Uterus (tissue), 2 donors: ENCODE measurements around the gene ENDOD1.

ENCODE experiments used
- POLR2A ChIP-seq, 2 donors: fragments of 450-650 bp; IDR thresholded peaks; one replicate each; pipeline ENCODE4 v1.6.1; 2016; ENCODE audit warnings: antibody characterized with exemption in 2 of 2, mild to moderate bottlenecking in 1 of 2, moderate library complexity in 1 of 2
- TF ChIP-seq, protein P1 (sequence below), 4 experiments: fragments of 200-600 bp in 2 of 4; fragments of 450-650 bp in 2 of 4; sonication (generic) in 2 of 4; IDR thresholded peaks; one replicate each; pipeline ENCODE4 v1.5.1; 2016 to 2019; ENCODE audit warnings: antibody characterized with exemption in 4 of 4, mild to moderate bottlenecking in 2 of 4, moderate library complexity in 1 of 4

GRCh38 chr11:95082576-95083001 lies 7.1 kb upstream of the ENDOD1 start:
- TF ChIP-seq, protein P1, sequence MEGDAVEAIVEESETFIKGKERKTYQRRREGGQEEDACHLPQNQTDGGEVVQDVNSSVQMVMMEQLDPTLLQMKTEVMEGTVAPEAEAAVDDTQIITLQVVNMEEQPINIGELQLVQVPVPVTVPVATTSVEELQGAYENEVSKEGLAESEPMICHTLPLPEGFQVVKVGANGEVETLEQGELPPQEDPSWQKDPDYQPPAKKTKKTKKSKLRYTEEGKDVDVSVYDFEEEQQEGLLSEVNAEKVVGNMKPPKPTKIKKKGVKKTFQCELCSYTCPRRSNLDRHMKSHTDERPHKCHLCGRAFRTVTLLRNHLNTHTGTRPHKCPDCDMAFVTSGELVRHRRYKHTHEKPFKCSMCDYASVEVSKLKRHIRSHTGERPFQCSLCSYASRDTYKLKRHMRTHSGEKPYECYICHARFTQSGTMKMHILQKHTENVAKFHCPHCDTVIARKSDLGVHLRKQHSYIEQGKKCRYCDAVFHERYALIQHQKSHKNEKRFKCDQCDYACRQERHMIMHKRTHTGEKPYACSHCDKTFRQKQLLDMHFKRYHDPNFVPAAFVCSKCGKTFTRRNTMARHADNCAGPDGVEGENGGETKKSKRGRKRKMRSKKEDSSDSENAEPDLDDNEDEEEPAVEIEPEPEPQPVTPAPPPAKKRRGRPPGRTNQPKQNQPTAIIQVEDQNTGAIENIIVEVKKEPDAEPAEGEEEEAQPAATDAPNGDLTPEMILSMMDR (IDR thresholded peaks at IDR 0.05), result no peak
- TF ChIP-seq POLR2A (IDR thresholded peaks at IDR 0.05), result no peak
